K562 treated with DMSO at 1 percent for 12 hours (cell line): ENCODE data around the gene WDFY3. TPM values are rescaled to one million over a fixed set of nuclear protein-coding genes. Genes with fewer than 3 reads are reported as not detected.

Source experiments
- total RNA-seq: library from RNA; unstranded; fragments of 300-600 nt; gene quantifications from 2 replicates; pipeline ENCODE4 v1.2.3, GENCODE V29; 2022; ENCODE audit not compliant: insufficient read depth

WDFY3 gene
- 2.3 and 9.6 TPM in 2 replicates for total RNA-seq

DNA sequence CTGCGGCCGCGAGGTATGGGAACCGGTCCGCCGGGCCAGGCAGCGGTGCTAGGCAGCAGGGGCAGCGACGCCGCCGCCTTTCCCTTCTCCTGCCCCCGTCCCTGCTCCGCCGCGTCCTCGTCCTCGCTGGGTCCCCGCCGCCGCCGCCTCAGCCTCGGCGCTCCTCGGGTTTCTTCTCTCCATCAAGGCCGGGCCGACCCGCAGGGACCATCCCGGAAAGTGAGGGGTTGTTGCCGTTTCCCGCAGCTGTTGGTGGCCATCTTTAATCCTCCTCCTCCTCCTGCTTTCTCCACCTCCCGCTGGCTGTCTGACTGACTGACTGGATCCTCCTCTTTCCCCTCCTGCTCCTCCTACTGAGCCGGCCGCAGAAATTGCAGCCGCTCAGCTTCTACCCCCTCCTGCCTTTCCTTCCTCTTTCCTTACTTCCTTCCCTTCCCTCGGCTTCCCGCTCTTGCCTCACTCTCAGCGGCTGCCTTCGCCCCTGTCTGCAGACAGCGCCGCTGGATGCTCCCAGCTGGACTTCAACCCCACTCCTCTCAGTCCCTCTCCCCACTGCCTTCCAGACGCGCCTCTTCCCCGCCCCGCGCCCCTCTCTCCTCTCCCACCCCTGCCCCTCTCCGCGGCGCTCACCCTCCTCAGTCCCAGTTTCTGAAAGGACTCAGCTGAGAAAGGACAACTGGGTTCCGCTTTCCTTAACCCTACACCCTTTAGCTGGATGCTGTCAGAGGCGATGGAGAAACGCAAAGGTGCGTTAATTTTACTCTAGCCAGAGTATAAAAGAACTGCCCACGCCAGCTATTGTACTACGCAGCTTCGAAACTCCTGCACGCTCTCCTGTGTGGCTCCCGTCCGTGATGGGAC lies at the start of gene WDFY3:
WDFY3 (minus strand) TSS at position 309 of the 861 bp plus-strand sequence. CDS start 106,099 bp downstream, outside the sequence.

